Testis (tissue), 3 donors: Measurements from ENCODE around the gene SH3BP4. TPM values are rescaled to one million over a fixed set of nuclear protein-coding genes. Genes with fewer than 3 reads are reported as not detected.

Experiments
- DNase-seq: peaks from one replicate; pipeline ENCODE4 v3.0.0-alpha.2; 2019
- H3K27ac ChIP-seq, 2 donors: fragments of 200-600 bp; sonication (generic); one replicate each; pipeline ENCODE4 v1.5.1; 2019
- H3K27me3 ChIP-seq: fragments of 200-600 bp; sonication (generic); one replicate; pipeline ENCODE4 v1.5.1; 2019
- H3K36me3 ChIP-seq: fragments of 200-600 bp; sonication (generic); one replicate; pipeline ENCODE4 v1.5.1; 2017; ENCODE audit warnings: low read depth; ENCODE audit errors: missing control alignments
- H3K4me1 ChIP-seq: fragments of 200-600 bp; sonication (generic); one replicate; pipeline ENCODE4 v1.5.1; 2019
- H3K4me3 ChIP-seq, 2 donors: fragments of 200-600 bp; sonication (generic); one replicate each; pipeline ENCODE4 v1.5.1; 2017 to 2019
- H3K9me3 ChIP-seq: fragments of 200-600 bp; sonication (generic); one replicate; pipeline ENCODE4 v1.5.1; 2017
- POLR2A ChIP-seq: fragments of 450-650 bp; IDR thresholded peaks from one replicate; pipeline ENCODE4 v1.6.1; 2017; ENCODE audit warnings: antibody characterized with exemption, mild to moderate bottlenecking, moderate library complexity
- WGBS, 2 donors: methylation state at CpG; one replicate each; pipeline ENCODE4 v1.1.5; 2018; 5-methylcytosine and 5-hydroxymethylcytosine counted together
- intact Hi-C: fragments of 100-400 bp; cut with DNase I; formaldehyde crosslinking; loops from one replicate; pipeline ENCODE4 v1.15.1; 2023; ENCODE audit warnings: low total_unique reads
- polyA plus RNA-seq: library from polyadenylated mRNA; stranded (reverse); fragments of 350-450 nt; fragmentation: Illumina TruSeq; extraction: RNeasy Lipid Tissue Mini Kit (QIAGEN cat#74804); gene quantifications from one replicate; pipeline ENCODE4 v1.2.3, GENCODE V29; 2014; ENCODE audit warnings: low read depth, low replicate concordance; ENCODE audit not compliant: insufficient read depth
- total RNA-seq, 2 donors: library from RNA; depleted of rRNA; stranded (reverse); fragments of >200 nt; gene quantifications; one replicate each; pipeline ENCODE4 v1.2.3, GENCODE V29; 2016
- TF ChIP-seq, protein P1 (sequence below), 3 experiments: fragments of 450-650 bp in 2 of 3; fragments of 200-600 bp in 1 of 3; sonication (generic) in 1 of 3; IDR thresholded peaks; one replicate each; pipeline ENCODE4 v1.5.1; 2016 to 2019; ENCODE audit warnings: antibody characterized with exemption in 3 of 3, mild to moderate bottlenecking in 2 of 3, moderate library complexity in 1 of 3

Gene SH3BP4
- total and polyA plus RNA-seq, 3 donors from 2014 or later: 33.3 to 88.5 (median 64.4) TPM

DNA sequence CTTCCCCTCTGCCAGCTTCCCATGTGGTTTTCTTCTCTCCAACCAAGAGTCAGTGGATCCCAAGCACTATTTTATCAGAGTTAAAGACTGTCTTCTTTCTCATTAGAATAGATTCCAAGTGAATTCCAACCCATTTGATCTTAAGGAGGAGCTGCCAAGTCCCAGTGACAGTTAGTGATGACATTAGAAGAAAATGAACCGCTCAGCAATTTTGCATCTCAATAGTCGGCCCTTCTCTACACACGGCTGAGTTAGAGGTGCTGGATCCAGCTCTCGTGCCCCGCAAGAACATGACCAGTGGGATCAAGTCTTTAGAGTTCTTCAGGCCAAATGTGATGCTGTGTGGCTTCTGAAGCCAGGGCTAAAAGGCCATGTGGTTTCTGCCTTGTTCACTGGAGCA, 132.6 kb downstream of the SH3BP4 start:
- no peaks in the 10 kb centered on the region for H3K27me3 ChIP-seq
- 92 to 95% methylated on average over 5 of the region's 5 CpGs for WGBS, 2 donors
- H3K27ac ChIP-seq: no peak overlapping the region
- H3K4me3 ChIP-seq: no peak overlapping the region
- H3K36me3 ChIP-seq: no peaks in the 10 kb centered on the region
- DNase-seq: no peak
- no peaks in the 10 kb centered on the region for H3K9me3 ChIP-seq
- intact Hi-C loops: no loop called here
- H3K4me1 ChIP-seq: peaks cover 12% of the 10 kb centered on the region
- no peak for TF ChIP-seq POLR2A
- TF ChIP-seq, protein P1, sequence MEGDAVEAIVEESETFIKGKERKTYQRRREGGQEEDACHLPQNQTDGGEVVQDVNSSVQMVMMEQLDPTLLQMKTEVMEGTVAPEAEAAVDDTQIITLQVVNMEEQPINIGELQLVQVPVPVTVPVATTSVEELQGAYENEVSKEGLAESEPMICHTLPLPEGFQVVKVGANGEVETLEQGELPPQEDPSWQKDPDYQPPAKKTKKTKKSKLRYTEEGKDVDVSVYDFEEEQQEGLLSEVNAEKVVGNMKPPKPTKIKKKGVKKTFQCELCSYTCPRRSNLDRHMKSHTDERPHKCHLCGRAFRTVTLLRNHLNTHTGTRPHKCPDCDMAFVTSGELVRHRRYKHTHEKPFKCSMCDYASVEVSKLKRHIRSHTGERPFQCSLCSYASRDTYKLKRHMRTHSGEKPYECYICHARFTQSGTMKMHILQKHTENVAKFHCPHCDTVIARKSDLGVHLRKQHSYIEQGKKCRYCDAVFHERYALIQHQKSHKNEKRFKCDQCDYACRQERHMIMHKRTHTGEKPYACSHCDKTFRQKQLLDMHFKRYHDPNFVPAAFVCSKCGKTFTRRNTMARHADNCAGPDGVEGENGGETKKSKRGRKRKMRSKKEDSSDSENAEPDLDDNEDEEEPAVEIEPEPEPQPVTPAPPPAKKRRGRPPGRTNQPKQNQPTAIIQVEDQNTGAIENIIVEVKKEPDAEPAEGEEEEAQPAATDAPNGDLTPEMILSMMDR (IDR thresholded peaks at IDR 0.05): no peak

DNA sequence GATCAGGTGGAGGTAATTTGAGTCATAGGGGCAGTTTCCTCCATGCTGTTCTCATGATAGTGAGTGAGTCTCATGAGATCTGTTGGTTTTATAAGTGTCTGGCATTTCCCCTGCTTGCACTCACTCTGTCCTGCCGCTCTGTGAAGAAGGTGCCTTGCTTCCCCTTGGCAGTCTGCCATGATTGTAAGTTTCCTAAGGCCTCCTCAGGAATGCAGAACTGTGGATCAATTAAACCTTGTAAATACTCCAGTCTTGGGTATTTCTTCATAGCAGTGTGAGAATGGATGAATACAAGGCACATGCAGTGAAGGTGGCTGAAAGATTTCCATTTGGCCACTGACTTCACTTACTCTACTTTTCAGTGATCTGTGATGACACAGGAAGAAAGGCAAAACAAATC, 133.7 kb downstream of the SH3BP4 start:
- peaks cover 12% of the 10 kb centered on the region for H3K4me1 ChIP-seq
- no peak overlapping the region for H3K4me3 ChIP-seq
- no peaks in the 10 kb centered on the region for H3K9me3 ChIP-seq
- intact Hi-C loops: no loop called here
- H3K27ac ChIP-seq: no peak overlapping the region
- H3K36me3 ChIP-seq: no peaks in the 10 kb centered on the region
- no peak for DNase-seq
- TF ChIP-seq, protein P1 (IDR thresholded peaks at IDR 0.05): no peak
- TF ChIP-seq POLR2A: no peak
- H3K27me3 ChIP-seq: no peaks in the 10 kb centered on the region
- WGBS, 2 donors: 76 to 77% methylated on average over 1 of the region's 1 CpG

DNA sequence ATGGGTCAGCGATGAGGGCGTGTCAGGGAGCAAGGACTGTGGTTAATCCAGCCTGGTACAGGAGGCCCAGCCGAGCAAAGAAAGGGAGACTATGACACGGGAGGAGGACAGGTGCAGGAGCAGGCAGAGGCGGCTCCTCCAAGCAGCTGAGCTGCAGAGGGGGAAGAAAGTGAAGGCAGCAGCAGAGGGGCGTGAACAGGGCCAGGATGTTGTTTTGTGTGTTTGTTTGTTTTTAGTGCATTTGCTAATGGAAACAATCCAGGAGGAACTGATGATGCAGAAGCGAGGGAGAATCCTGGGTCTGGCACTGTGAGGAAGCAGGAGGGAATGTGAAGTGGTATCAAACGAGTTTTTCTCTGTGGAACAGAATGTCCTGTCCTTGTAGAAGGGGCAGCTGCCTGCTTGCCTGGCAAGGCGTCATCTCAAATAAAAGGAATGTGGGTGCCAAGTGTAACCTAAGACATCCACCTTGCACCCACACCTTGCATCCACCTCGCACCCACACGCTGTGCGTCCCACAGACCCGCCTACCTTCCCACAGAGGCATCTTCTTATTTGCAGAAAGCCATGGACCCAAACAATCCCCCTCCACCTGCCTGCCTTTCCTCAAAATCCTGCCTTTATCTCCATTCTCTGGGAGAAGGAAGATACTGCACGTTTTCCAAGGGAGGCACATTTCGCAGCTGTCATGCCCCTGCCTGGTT, 134.8 kb downstream of the SH3BP4 start:
- TF ChIP-seq, protein P1 (IDR thresholded peaks at IDR 0.05): no peak
- no peak for TF ChIP-seq POLR2A
- intact Hi-C loops: no loop called here
- H3K4me1 ChIP-seq: peaks cover 12% of the 10 kb centered on the region
- H3K27me3 ChIP-seq: no peaks in the 10 kb centered on the region
- no peak overlapping the region for H3K27ac ChIP-seq
- H3K4me3 ChIP-seq: no peak overlapping the region
- no peak for DNase-seq
- no peaks in the 10 kb centered on the region for H3K36me3 ChIP-seq
- WGBS, 2 donors: 73 to 75% methylated on average over 15 of the region's 15 CpGs
- H3K9me3 ChIP-seq: no peaks in the 10 kb centered on the region

DNA sequence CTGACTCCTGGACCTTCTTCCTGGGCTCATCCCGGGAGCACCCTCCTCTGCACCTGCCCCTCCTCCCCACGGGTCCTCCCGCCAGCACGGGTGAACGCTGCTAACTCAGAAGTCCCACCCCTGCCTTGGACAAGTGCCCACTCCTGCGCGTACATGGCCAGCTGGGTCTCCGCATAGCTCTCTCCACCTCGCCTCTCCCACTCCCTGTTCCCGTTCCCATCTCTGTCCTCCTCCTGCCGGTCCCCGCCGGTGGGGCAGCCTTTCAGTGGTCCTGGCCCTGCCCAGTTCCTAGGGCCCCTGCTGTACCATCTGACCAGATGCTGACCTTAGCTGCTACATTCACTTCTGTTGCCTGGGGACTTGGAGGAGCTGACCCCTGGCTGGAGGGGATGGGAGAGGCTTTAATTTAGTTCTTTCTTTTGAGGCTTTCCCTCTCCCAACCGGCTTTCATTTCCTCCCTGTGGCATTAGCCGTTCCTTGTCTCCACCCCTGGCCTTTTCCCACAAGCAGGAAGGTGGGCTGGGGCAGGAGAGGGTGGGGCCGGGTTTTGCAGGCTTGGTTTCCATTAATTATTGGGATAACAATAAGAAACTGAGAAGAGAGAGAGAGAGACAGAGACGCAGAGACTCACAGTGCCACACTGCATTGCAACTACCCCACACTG, 136.1 kb downstream of the SH3BP4 start:
- H3K9me3 ChIP-seq: no peaks in the 10 kb centered on the region
- intact Hi-C loops: no loop called here
- H3K27me3 ChIP-seq: no peaks in the 10 kb centered on the region
- WGBS, 2 donors: 15 to 19% methylated on average over 17 of the region's 17 CpGs
- DNase-seq: peak; percentile 44
- no peak overlapping the region for H3K27ac ChIP-seq
- no peak overlapping the region for H3K4me3 ChIP-seq
- no peak for TF ChIP-seq POLR2A
- TF ChIP-seq, protein P1 (IDR thresholded peaks at IDR 0.05): no peak
- H3K36me3 ChIP-seq: no peaks in the 10 kb centered on the region
- H3K4me1 ChIP-seq: peaks cover 19% of the 10 kb centered on the region
